ENCODE measurements around the gene VPS13D. TPM values are rescaled to one million over a fixed set of nuclear protein-coding genes. Genes with fewer than 3 reads are reported as not detected.
A peak's percentile ranks its signal among the peaks of the same experiment; 100 is the strongest.

VPS13D gene
- total RNA-seq, 1 experiment from 2014 or later: 29.0 TPM

DNA sequence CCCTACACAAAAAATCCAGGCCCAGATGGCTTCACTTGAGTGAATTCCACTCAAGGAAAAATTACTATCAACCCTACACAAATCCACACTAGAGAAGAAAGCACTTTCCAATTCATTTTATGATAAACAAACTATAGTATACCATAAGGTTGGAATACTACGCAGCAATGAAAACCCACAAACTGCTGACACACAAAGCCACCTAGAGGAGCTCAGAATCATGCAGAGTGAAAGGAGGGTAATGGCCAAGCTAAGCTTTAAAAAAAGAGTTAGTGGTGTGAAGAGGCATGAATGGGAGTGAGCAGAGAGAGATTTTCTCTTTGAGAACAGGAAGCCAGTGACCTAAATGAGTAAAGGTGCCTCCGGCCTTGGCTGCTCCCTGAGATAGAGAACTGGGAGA, 294.4 kb downstream of the VPS13D start:
- CTCF ChIA-PET: no interaction called here
- Mint-ChIP-seq H3K4me3 (no peak overlapping the region), H3K27ac (no peak overlapping the region), H3K36me3 (no peaks in the 10 kb centered on the region), H3K27me3 (ENCODE audit: low read depth) (no peaks in the 10 kb centered on the region), H3K9me3 (peaks cover 6% of the 10 kb centered on the region), H3K4me1 (peaks cover 4% of the 10 kb centered on the region)
- POLR2A ChIA-PET: interaction anchor here (0.6 kb wide), 1 partner anchor 30 kb away, joined by 3 read pairs; no protein-coding TSS in a partner anchor
- DNase-seq (ENCODE audit: low spot score) (no peak), ATAC-seq (no peak)
- TF ChIP-seq ZBTB21 (CRISPR knock-in tag; IDR thresholded peaks at IDR 0.05; ENCODE audit: borderline replicate concordance) (no peak), NFATC4 (CRISPR knock-in tag; IDR thresholded peaks at IDR 0.05) (no peak), ESRRA (CRISPR knock-in tag; IDR thresholded peaks at IDR 0.05; ENCODE audit: borderline replicate concordance) (no peak), MXD4 (CRISPR knock-in tag; IDR thresholded peaks at IDR 0.05; ENCODE audit: borderline replicate concordance) (no peak), SP1 (CRISPR knock-in tag; conservative IDR thresholded peaks at IDR 0.05) (no peak), FOXJ3 (CRISPR knock-in tag; IDR thresholded peaks at IDR 0.05; ENCODE audit: borderline replicate concordance) (no peak), FOXP1 (CRISPR knock-in tag; IDR thresholded peaks at IDR 0.05; ENCODE audit: borderline replicate concordance) (no peak)
- TF ChIP-seq, protein P1, sequence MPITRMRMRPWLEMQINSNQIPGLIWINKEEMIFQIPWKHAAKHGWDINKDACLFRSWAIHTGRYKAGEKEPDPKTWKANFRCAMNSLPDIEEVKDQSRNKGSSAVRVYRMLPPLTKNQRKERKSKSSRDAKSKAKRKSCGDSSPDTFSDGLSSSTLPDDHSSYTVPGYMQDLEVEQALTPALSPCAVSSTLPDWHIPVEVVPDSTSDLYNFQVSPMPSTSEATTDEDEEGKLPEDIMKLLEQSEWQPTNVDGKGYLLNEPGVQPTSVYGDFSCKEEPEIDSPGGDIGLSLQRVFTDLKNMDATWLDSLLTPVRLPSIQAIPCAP (CRISPR knock-in tag; IDR thresholded peaks at IDR 0.05): no peak
- TF ChIP-seq, protein P2, sequence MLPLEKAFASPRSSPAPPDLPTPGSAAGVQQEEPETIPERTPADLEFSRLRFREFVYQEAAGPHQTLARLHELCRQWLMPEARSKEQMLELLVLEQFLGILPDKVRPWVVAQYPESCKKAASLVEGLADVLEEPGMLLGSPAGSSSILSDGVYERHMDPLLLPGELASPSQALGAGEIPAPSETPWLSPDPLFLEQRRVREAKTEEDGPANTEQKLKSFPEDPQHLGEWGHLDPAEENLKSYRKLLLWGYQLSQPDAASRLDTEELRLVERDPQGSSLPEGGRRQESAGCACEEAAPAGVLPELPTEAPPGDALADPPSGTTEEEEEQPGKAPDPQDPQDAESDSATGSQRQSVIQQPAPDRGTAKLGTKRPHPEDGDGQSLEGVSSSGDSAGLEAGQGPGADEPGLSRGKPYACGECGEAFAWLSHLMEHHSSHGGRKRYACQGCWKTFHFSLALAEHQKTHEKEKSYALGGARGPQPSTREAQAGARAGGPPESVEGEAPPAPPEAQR (CRISPR knock-in tag; IDR thresholded peaks at IDR 0.05): no peak
- TF ChIP-seq, protein P3, sequence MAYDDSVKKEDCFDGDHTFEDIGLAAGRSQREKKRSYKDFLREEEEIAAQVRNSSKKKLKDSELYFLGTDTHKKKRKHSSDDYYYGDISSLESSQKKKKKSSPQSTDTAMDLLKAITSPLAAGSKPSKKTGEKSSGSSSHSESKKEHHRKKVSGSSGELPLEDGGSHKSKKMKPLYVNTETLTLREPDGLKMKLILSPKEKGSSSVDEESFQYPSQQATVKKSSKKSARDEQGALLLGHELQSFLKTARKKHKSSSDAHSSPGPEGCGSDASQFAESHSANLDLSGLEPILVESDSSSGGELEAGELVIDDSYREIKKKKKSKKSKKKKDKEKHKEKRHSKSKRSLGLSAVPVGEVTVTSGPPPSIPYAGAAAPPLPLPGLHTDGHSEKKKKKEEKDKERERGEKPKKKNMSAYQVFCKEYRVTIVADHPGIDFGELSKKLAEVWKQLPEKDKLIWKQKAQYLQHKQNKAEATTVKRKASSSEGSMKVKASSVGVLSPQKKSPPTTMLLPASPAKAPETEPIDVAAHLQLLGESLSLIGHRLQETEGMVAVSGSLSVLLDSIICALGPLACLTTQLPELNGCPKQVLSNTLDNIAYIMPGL (CRISPR knock-in tag; IDR thresholded peaks at IDR 0.05): no peak
- TF ChIP-seq, protein P4, sequence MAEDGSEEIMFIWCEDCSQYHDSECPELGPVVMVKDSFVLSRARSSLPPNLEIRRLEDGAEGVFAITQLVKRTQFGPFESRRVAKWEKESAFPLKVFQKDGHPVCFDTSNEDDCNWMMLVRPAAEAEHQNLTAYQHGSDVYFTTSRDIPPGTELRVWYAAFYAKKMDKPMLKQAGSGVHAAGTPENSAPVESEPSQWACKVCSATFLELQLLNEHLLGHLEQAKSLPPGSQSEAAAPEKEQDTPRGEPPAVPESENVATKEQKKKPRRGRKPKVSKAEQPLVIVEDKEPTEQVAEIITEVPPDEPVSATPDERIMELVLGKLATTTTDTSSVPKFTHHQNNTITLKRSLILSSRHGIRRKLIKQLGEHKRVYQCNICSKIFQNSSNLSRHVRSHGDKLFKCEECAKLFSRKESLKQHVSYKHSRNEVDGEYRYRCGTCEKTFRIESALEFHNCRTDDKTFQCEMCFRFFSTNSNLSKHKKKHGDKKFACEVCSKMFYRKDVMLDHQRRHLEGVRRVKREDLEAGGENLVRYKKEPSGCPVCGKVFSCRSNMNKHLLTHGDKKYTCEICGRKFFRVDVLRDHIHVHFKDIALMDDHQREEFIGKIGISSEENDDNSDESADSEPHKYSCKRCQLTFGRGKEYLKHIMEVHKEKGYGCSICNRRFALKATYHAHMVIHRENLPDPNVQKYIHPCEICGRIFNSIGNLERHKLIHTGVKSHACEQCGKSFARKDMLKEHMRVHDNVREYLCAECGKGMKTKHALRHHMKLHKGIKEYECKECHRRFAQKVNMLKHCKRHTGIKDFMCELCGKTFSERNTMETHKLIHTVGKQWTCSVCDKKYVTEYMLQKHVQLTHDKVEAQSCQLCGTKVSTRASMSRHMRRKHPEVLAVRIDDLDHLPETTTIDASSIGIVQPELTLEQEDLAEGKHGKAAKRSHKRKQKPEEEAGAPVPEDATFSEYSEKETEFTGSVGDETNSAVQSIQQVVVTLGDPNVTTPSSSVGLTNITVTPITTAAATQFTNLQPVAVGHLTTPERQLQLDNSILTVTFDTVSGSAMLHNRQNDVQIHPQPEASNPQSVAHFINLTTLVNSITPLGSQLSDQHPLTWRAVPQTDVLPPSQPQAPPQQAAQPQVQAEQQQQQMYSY (CRISPR knock-in tag; IDR thresholded peaks at IDR 0.05): no peak

DNA sequence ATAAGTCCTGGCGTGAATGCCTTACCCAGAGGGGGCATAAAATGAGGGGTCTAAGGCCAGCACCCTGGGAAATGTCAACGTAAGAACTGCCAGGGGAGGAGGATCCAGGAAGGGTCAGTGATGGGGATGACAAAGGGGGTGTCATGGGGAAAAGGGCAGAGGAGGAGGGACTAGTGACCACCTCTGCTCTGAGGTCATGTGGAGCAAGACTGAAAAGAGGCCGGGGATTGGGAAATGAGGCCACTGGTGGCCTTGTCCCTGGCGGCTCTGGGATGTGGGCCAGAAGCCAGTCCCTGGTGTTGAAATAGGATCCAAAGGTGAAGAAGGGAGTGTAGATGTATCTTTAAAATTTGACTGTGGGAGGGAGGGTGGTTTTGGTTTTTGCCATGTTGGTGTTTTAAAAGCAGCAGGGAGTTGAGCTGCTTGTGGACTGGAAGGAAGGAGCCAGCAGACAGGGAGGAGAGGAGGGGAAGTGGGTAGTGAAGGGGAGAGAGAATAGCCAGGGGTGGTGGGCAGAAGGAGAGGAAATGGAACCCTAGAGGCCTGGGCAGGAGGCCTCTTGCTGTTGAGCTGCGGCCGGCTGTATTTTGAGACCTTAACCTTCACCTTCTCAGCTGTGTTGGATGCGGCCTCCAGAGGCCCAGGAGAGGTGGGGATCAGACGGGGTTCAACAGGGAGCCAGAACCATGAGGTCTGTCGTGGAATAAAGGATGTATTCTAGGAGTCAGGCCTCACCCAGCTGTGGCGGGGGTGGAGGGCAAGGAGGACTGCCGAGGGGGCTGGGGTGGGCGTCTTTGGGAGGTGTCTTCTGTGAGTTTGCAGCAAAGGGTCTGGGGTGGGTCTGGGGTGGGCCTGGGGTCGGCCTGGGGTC, 295.7 kb downstream of the VPS13D start:
- peaks cover 6% of the 10 kb centered on the region for H3K4me1 Mint-ChIP-seq
- peaks cover 6% of the 10 kb centered on the region for H3K9me3 Mint-ChIP-seq
- no peak overlapping the region for H3K4me3 Mint-ChIP-seq
- no peaks in the 10 kb centered on the region for H3K27me3 Mint-ChIP-seq (ENCODE audit: low read depth)
- POLR2A ChIA-PET: no interaction called here
- DNase-seq (ENCODE audit: low spot score) (no peak), ATAC-seq (no peak)
- CTCF ChIA-PET: no interaction called here
- TF ChIP-seq ZNF317 (CRISPR knock-in tag; IDR thresholded peaks at IDR 0.05; ENCODE audit: borderline replicate concordance, low read depth) (no peak), JAZF1 (CRISPR knock-in tag; IDR thresholded peaks at IDR 0.05) (no peak), GABPB1 (CRISPR knock-in tag; IDR thresholded peaks at IDR 0.05) (peak; percentile 45; the same call in 1 of the 2 replicates)
- no peak overlapping the region for H3K27ac Mint-ChIP-seq
- no peaks in the 10 kb centered on the region for H3K36me3 Mint-ChIP-seq

Measured in WTC11 (cell line).